ENCODE data around the gene FOXM1.

DNA sequence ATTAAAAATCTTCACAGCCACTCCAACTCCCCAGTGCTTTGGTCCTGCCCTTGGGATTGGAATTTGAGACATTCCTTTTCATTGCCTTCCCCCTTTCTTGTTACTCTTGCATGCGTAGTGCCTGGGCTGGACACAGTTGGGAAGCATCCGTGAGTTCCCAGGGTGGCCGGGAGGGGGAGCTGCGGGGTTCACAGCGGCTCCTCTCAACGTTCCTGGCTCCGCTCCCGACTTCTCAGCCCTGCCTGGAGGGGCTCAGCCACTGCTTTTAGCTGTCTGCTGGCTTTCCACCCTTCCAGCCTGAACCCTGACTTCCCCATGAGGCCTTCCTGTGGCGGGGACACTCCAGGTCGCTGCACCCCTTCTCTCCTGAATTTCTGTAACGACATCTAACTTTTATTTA is 23.3 kb downstream of the FOXM1 start:
- TF ChIP-seq POLR2A (IDR thresholded peaks at IDR 0.05; ENCODE audit: low read length) = no peak
- no peak for TF ChIP-seq GATA1 (IDR thresholded peaks at IDR 0.05; ENCODE audit: low read depth, low read length)

All from erythroblast (primary cell).